Parathyroid adenoma (tissue), 2 donors: ENCODE measurements around the gene PKP1.

Experiments
- H2AFZ ChIP-seq: fragments of 300-600 bp; sonication (generic); one replicate; pipeline ENCODE4 v1.7.0; 2017; ENCODE audit warnings: antibody characterized with exemption, mild to moderate bottlenecking
- H3K27ac ChIP-seq: fragments of 300-600 bp; sonication (generic); one replicate; pipeline ENCODE4 v1.7.0; 2017
- H3K27me3 ChIP-seq: fragments of 300-600 bp; sonication (generic); one replicate; pipeline ENCODE4 v1.7.0; 2017; ENCODE audit warnings: low read length; ENCODE audit not compliant: control insufficient read depth, insufficient read depth
- H3K36me3 ChIP-seq: fragments of 300-600 bp; sonication (generic); one replicate; pipeline ENCODE4 v1.7.0; 2017; ENCODE audit warnings: low read length; ENCODE audit not compliant: control insufficient read depth, insufficient read depth
- H3K4me1 ChIP-seq: fragments of 300-600 bp; sonication (generic); one replicate; pipeline ENCODE4 v1.7.0; 2017; ENCODE audit warnings: control low read depth
- H3K4me2 ChIP-seq: fragments of 300-600 bp; sonication (generic); one replicate; pipeline ENCODE4 v1.7.0; 2017; ENCODE audit warnings: low read length
- H3K4me3 ChIP-seq: fragments of 300-600 bp; sonication (generic); one replicate; pipeline ENCODE4 v1.7.0; 2017; ENCODE audit warnings: low read depth, low read length
- H3K79me2 ChIP-seq: fragments of 300-600 bp; sonication (generic); one replicate; pipeline ENCODE4 v1.7.0; 2017; ENCODE audit warnings: control low read depth
- H3K9ac ChIP-seq: fragments of 300-600 bp; sonication (generic); one replicate; pipeline ENCODE4 v1.7.0; 2017; ENCODE audit warnings: mild to moderate bottlenecking
- H3K9me3 ChIP-seq: fragments of 300-600 bp; sonication (generic); one replicate; pipeline ENCODE4 v1.7.0; 2017; ENCODE audit warnings: low read length; ENCODE audit not compliant: control insufficient read depth
- TF ChIP-seq, protein P1 (sequence below): fragments of 300-600 bp; sonication (generic); IDR thresholded peaks from one replicate; pipeline ENCODE4 v1.7.0; 2017; ENCODE audit warnings: antibody characterized with exemption, mild to moderate bottlenecking
- donor health status: primary hyperparathyroidism.

PKP1 gene

GRCh38 chr1:201376107-201376463, 92.8 kb downstream of the PKP1 start:
- Histone ChIP-seq H3K9me3 (no peaks in the 10 kb centered on the region), H3K36me3 (no peaks in the 10 kb centered on the region), H2AFZ (no peak overlapping the region), H3K4me1 (no peaks in the 10 kb centered on the region), H3K79me2 (no peaks in the 10 kb centered on the region), H3K27ac (no peak overlapping the region), H3K4me2 (no peak overlapping the region), H3K9ac (no peak overlapping the region), H3K27me3 (no peaks in the 10 kb centered on the region), H3K4me3 (no peak overlapping the region)
- TF ChIP-seq, protein P1, sequence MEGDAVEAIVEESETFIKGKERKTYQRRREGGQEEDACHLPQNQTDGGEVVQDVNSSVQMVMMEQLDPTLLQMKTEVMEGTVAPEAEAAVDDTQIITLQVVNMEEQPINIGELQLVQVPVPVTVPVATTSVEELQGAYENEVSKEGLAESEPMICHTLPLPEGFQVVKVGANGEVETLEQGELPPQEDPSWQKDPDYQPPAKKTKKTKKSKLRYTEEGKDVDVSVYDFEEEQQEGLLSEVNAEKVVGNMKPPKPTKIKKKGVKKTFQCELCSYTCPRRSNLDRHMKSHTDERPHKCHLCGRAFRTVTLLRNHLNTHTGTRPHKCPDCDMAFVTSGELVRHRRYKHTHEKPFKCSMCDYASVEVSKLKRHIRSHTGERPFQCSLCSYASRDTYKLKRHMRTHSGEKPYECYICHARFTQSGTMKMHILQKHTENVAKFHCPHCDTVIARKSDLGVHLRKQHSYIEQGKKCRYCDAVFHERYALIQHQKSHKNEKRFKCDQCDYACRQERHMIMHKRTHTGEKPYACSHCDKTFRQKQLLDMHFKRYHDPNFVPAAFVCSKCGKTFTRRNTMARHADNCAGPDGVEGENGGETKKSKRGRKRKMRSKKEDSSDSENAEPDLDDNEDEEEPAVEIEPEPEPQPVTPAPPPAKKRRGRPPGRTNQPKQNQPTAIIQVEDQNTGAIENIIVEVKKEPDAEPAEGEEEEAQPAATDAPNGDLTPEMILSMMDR, result no peak

DNA sequence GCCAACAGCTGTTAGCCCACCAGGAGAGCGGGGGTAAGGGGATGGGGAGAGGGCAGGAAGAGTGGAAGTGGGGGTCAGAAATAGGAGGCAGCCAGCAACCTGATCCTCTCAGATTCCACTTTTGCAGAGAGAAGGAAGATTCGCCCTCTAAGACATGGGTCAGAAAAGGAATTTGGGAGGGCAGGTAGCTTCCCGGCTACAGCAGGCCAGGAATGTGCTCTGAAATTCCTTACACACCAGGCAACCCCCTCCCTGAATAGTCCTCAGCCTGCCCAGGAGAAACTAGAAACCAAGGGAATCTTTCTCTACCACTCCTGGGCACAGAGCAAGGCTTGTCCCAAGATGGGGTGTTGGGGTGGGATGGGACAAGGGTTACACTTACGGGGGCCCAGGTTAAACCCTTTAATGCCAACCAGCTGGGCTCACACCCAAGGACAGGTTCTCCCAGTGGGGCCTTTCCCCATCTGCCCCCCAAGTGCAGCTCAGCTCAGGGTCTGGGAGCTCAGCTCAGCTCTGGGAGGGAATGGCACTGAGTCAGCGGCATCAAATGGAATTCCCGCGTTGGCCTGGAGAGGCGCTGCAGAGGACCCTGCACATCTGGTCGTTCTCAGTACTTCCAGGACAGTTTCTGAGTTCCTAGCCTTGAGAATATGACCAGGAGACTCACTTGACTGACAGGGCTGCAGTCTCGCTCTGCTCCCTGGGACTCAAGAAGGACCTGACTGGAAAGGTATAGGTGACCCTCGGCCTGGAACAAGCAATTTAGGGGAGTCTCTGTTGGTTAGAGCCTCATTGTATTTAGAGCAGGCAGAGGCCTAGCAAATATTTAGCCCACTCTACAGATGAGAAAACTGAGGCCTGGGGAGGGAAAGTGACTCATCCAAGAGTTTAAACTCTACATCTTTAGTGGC, 93.4 kb downstream of the PKP1 start:
- Histone ChIP-seq H3K79me2 (no peaks in the 10 kb centered on the region), H3K36me3 (no peaks in the 10 kb centered on the region), H3K4me1 (no peaks in the 10 kb centered on the region), H3K9ac (no peak overlapping the region), H3K27me3 (no peaks in the 10 kb centered on the region), H3K27ac (no peak overlapping the region), H2AFZ (no peak overlapping the region), H3K4me3 (no peak overlapping the region), H3K9me3 (no peaks in the 10 kb centered on the region), H3K4me2 (no peak overlapping the region)
- TF ChIP-seq, protein P1, result peak; percentile 12

GRCh38 chr1:201377611-201378092, 94.3 kb downstream of the PKP1 start, which contains the start of gene TNNT2:
Gene TNNT2 (minus strand): TSS chr1:201377680. CDS start chr1:201373254, 4,426 bp downstream.
- Histone ChIP-seq H3K9ac (no peak within 1 kb of the TSS), H3K79me2 (no peaks in the 10 kb centered on the region), H3K4me3 (no peak within 1 kb of the TSS), H2AFZ (no peak within 1 kb of the TSS), H3K27ac (no peak within 1 kb of the TSS), H3K4me2 (no peak within 1 kb of the TSS), H3K36me3 (no peaks in the 10 kb centered on the region), H3K4me1 (no peaks in the 10 kb centered on the region), H3K9me3 (no peaks in the 10 kb centered on the region), H3K27me3 (no peaks in the 10 kb centered on the region)
- TF ChIP-seq, protein P1, result no peak

- Histone ChIP-seq H3K9me3 (no peaks in the 10 kb centered on the region), H3K9ac (no peak overlapping the region), H3K27ac (no peak overlapping the region), H3K79me2 (no peaks in the 10 kb centered on the region), H3K36me3 (no peaks in the 10 kb centered on the region), H3K4me1 (no peaks in the 10 kb centered on the region), H3K4me3 (no peak overlapping the region), H3K4me2 (no peak overlapping the region), H3K27me3 (no peaks in the 10 kb centered on the region), H2AFZ (no peak overlapping the region)
- TF ChIP-seq, protein P1, result no peak
Observed at GRCh38 chr1:201378804-201379203, 95.5 kb downstream of the PKP1 start.
